Transverse colon (tissue), 4 donors: ENCODE measurements around the gene DUX4. TPM values are rescaled to one million over a fixed set of nuclear protein-coding genes. Genes with fewer than 3 reads are reported as not detected.
A peak's percentile ranks its signal among the peaks of the same experiment; 100 is the strongest.
"Not testable (repeated sequence)": the region's sequence is repeated elsewhere in the genome, so short reads cannot be mapped to it uniquely, and the experiment has no call there.

ENCODE experiments used
- DNase-seq: peaks from one replicate; pipeline ENCODE4 v3.0.0-alpha.2; 2019
- H3K27ac ChIP-seq, 4 donors: fragments of 200-600 bp; sonication (generic); 2 replicates each; pipeline ENCODE4 v1.5.1; 2016 to 2018; ENCODE audit warnings: inconsistent platforms in 4 of 4
- H3K27me3 ChIP-seq: fragments of 200-600 bp; sonication (generic); 2 replicates; pipeline ENCODE4 v1.5.1; 2017; ENCODE audit warnings: inconsistent platforms
- H3K36me3 ChIP-seq, 4 donors: fragments of 200-600 bp; sonication (generic); 2 replicates each; pipeline ENCODE4 v1.5.1; 2017 to 2019; ENCODE audit warnings: inconsistent platforms in 4 of 4
- H3K4me1 ChIP-seq, 4 donors: fragments of 200-600 bp; sonication (generic); 2 replicates each; pipeline ENCODE4 v1.5.1; 2017 to 2020; ENCODE audit warnings: inconsistent platforms in 4 of 4
- H3K4me3 ChIP-seq, 4 donors: fragments of 200-600 bp; sonication (generic); 1 replicate in 1 of 4; 2 replicates in 3 of 4; pipeline versions ENCODE4 v1.5.1 to v1.6.1; 2017 to 2019; ENCODE audit warnings: inconsistent platforms in 4 of 4
- H3K9me3 ChIP-seq, 2 donors: fragments of 200-600 bp; sonication (generic); 2 replicates each; pipeline ENCODE4 v1.5.1; 2017 to 2019; ENCODE audit warnings: inconsistent platforms in 2 of 2
- WGBS, 2 donors: methylation state at CpG; one replicate each; pipeline ENCODE4 v1.1.5; 2018; ENCODE audit warnings: low coverage in 1 of 2; 5-methylcytosine and 5-hydroxymethylcytosine counted together
- in situ Hi-C, 4 donors: fragments of 200-750 bp; cut with MboI; loops; one replicate each; pipeline versions ENCODE4 v1.15.0 to v1.15.1; 2017; ENCODE audit warnings: low sequenced_read_pairs in 3 of 4, low pct_ligation_motif_present in 1 of 4, low pct_unique_long_range_greater_than_20kb in 1 of 4
- intact Hi-C: fragments of 100-400 bp; cut with DNase I; formaldehyde crosslinking; loops from one replicate; pipeline ENCODE4 v1.15.1; 2023; ENCODE audit warnings: low total_unique reads
- total RNA-seq, 4 donors: library from RNA; depleted of rRNA; stranded (reverse); fragments of >200 nt; gene quantifications; one replicate each; pipeline ENCODE4 v1.1.0, GENCODE V29; 2016

DUX4 gene
- not detected for total RNA-seq

DNA sequence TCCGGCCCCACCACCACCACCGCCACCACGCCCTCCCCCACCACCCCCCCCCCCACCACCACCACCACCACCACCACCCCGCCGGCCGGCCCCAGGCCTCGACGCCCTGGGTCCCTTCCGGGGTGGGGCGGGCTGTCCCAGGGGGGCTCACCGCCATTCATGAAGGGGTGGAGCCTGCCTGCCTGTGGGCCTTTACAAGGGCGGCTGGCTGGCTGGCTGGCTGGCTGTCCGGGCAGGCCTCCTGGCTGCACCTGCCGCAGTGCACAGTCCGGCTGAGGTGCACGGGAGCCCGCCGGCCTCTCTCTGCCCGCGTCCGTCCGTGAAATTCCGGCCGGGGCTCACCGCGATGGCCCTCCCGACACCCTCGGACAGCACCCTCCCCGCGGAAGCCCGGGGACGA lies at the start of gene DUX4:
Gene DUX4 (plus strand): TSS at position 347 of the 400 bp plus-strand sequence. CDS start 0 bp downstream, at position 347.
- intact Hi-C loops, H3K4me1 ChIP-seq, H3K4me3 ChIP-seq, H3K36me3 ChIP-seq, DNase-seq, H3K9me3 ChIP-seq, H3K27me3 ChIP-seq, H3K27ac ChIP-seq, in situ Hi-C loops: not testable (repeated sequence)
- WGBS, 2 donors = no CpG with 5 or more reads among the region's 32 CpGs

DNA sequence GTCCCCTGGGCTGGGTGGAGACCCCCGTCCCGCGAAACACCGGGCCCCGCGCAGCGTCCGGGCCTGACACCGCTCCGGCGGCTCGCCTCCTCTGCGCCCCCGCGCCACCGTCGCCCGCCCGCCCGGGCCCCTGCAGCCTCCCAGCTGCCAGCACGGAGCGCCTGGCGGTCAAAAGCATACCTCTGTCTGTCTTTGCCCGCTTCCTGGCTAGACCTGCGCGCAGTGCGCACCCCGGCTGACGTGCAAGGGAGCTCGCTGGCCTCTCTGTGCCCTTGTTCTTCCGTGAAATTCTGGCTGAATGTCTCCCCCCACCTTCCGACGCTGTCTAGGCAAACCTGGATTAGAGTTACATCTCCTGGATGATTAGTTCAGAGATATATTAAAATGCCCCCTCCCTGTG lies 1.9 kb downstream of the DUX4 start:
- H3K27me3 ChIP-seq, DNase-seq, in situ Hi-C loops, H3K4me3 ChIP-seq, intact Hi-C loops, H3K4me1 ChIP-seq, H3K36me3 ChIP-seq, H3K27ac ChIP-seq, H3K9me3 ChIP-seq: not testable (repeated sequence)
- 69 to 90% methylated on average over 2 to 10 of the region's 33 CpGs for WGBS, 2 donors

DNA sequence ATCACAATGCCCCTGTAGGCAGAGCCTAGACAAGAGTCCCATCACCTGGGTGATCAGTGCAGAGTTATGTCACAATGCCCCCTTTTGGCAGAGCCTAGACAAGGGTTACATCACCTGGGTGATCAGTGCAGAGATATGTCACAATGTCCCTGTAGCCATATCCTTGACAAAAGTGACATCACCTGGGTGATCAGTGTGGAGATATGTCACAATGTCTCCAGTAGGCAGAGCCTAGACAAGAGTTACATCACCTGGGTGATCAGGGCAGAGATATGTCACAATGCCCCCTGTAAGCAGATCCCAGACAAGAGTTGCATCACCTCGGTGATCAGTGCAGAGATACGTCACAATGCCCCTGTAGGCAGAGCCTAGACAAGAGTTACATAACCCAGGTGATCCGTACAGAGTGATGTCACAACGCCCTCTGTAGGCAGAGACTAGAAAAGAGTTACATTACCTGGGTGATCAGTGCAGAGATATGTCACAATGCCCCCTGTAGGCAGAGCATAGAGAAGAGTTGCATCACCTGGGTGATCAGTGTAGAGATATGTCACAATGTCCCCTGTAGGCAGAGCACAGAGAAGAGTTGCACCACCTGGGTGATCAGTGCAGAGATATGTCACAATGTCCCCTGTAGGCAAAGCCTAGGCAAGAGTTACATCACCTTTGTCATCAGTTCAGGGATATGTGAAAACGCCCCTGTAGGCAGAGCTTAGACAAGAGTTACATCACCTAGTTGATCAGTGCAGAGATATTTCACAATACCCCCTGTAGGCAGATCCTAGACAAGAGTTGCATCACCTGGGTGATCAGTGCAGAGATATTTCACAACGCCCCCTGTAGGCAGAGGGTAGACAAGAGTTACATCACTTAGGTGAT lies 4.4 kb downstream of the DUX4 start:
- H3K36me3 ChIP-seq, H3K4me3 ChIP-seq, H3K27me3 ChIP-seq, H3K9me3 ChIP-seq, H3K4me1 ChIP-seq, H3K27ac ChIP-seq, DNase-seq, intact Hi-C loops, in situ Hi-C loops: not testable (repeated sequence)
- 39 to 50% methylated on average over 2 to 5 of the region's 6 CpGs for WGBS, 2 donors

DNA sequence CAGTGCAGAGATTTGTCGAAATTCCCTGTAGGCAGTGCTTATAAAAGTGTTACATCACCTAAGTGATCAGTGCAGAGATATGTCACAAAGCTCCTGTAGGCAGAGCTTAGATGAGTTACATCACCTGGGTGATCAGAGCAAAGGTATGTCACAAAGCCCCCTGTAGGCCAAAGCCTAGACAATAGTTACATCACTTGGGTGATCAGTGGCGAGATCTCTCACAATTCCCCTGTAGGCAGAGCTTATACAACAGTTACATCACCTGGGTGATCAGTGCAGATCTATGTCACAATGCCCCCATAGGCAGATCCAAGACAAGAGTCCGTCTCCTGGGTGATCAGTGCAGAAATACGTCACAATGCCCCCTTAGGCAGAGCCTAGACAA lies 5.0 kb downstream of the DUX4 start:
- 0 to 25% methylated on average over 1 to 4 of the region's 4 CpGs for WGBS, 2 donors
- H3K27me3 ChIP-seq, H3K9me3 ChIP-seq, H3K4me1 ChIP-seq, in situ Hi-C loops, DNase-seq, H3K4me3 ChIP-seq, intact Hi-C loops, H3K36me3 ChIP-seq, H3K27ac ChIP-seq: not testable (repeated sequence)

DNA sequence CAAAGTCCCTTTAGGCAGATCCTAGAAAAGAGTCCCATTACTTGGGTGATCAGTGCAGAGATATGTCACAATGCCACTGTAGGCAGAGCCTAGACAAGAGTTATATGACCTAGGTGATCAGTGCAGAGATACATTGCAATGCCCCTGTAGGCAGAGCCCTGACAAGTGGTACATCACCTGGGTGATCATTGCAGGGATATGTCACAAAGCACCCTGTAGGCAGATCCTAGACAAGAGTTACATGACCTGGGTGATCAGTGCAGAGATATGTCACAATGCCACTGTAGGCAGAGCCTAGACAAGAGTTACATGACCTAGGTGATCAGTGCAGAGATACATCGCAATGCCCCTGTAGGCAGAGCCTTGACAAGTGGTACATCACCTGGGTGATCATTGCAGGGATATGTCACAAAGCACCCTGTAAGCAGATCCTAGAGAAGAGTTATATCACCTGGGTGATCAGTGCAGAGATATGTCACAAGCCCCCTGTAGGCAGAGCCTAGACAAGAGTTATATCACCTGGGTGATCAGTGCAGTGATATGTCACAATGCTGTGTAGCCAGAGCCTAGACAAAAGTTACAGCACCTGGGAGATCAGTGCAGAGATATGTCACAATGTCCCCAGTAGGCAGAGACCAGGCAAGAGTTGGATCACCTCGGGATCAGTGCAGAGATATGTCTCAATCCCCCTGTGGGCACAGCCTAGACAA lies 5.6 kb downstream of the DUX4 start:
- intact Hi-C loops, H3K9me3 ChIP-seq, H3K27me3 ChIP-seq, H3K27ac ChIP-seq, in situ Hi-C loops, H3K4me3 ChIP-seq, H3K4me1 ChIP-seq, DNase-seq, H3K36me3 ChIP-seq: not testable (repeated sequence)
- WGBS, 2 donors = 26% methylated on average over 2 of the region's 2 CpGs

DNA sequence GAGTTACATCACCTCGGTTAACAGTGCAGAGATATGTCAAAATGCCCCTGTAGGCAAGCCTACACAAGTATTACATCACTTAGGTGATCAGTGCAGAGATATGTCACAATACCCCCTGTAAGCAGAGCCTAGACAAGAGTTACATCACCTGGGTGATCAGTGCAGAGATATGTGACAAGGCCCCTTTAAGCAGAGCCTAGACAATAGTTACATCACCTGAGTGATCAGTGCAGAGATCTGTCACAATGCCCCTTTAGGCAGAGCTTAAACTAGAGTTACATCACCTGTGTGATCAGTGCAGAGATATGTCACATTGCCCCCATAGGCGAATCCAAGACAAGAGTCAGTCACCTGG lies 6.1 kb downstream of the DUX4 start:
- intact Hi-C loops, H3K4me3 ChIP-seq, H3K4me1 ChIP-seq, H3K36me3 ChIP-seq, H3K27me3 ChIP-seq, H3K9me3 ChIP-seq, in situ Hi-C loops, H3K27ac ChIP-seq, DNase-seq: not testable (repeated sequence)
- WGBS, 2 donors = 16% methylated on average over 2 of the region's 2 CpGs; no CpG with 5 or more reads in 1 of the 2 donors

DNA sequence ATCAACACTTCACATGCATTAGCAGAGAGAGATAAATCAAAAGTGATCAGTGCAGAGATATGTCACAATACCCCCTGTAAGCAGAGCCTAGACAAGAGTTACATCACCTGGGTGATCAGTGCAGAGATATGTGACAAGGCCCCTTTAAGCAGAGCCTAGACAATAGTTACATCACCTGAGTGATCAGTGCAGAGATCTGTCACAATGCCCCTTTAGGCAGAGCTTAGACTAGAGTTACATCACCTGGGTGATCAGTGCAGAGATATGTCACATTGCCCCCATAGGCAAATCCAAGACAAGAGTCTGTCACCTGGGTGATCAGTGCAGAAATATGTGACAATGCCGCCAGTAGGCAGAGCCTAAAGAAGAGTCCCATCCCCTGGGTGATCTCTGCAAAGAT lies 7.4 kb downstream of the DUX4 start:
- H3K36me3 ChIP-seq, H3K4me1 ChIP-seq, in situ Hi-C loops, H3K9me3 ChIP-seq, DNase-seq, H3K4me3 ChIP-seq, H3K27ac ChIP-seq, intact Hi-C loops, H3K27me3 ChIP-seq: not testable (repeated sequence)
- WGBS, 2 donors = no CpG with 5 or more reads among the region's 1 CpG

DNA sequence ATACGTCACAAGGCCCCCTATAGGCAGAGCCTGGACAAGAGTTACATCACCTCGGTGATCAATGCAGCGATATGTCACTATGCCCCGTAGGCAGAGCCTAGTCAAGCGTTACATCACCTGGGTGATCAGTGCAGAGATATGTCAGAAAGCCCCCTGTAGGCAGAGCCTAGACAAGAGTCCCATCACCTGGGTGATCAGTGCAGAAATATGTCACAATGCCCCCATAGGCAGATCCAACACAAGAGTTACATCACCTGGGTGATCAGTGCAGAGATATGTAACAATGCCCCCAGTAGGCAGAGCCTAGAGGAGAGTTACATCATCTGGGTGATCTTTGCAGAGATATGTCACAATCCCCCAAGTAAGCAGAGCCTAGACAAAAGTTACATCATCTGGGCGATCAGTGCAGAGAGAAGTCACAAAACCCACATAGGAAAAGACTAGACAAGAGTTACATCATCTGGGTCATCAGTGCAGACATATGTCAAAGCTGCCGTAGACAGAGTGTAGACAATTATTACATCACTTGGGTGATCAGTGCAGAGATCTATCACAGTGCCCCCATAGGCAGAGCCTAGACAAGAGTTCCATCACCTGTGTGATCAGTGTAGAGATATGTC lies 8.0 kb downstream of the DUX4 start:
- H3K4me3 ChIP-seq, H3K27ac ChIP-seq: not testable (repeated sequence)
- no CpG with 5 or more reads among the region's 7 CpGs for WGBS, 2 donors

DNA sequence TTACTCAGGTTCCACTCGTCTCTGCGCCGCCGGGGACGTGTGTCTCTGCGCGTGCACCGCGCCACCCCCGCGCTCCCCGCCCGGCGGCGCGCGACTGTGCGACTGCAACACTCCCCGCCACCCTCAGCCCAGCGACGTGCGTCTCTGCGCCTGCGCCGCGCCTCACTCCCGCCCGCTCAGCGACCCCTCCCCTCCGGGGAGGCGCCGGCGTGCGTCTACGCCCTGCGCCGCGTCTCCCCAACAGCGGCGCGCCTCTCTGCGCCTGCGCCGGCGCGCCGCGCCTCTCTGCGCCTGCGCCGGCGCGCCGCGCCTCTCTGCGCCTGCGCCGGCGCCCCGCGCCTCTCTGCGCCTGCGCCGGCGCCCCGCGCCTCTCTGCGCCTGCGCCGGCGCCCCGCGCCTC lies 29.9 kb downstream of the DUX4 start:
- H3K4me1 ChIP-seq, H3K4me3 ChIP-seq, in situ Hi-C loops, DNase-seq, intact Hi-C loops, H3K36me3 ChIP-seq, H3K9me3 ChIP-seq, H3K27ac ChIP-seq, H3K27me3 ChIP-seq: not testable (repeated sequence)
- 91 to 92% methylated on average over 34 to 50 of the region's 73 CpGs for WGBS, 2 donors

More for the DNA sequence above, 8.0 kb downstream of the DUX4 start:
- H3K4me1 ChIP-seq, in situ Hi-C loops, H3K36me3 ChIP-seq, H3K27me3 ChIP-seq, H3K9me3 ChIP-seq, intact Hi-C loops: not testable (repeated sequence)
- peak; percentile 10 for DNase-seq
